Measurements from ENCODE around the gene ARL6.

Gene ARL6

GRCh38 chr3:97764407-97765238 is at the start of gene ARL6:
Gene ARL6, plus strand, starts transcription at chr3:97764758. Its CDS starts 3,350 bp downstream, at chr3:97768108.
- H3K36me3 ChIP-seq (replicated peaks): no peaks in the 10 kb centered on the region
- peak within 1 kb of the TSS; percentile 55 for H3K4me3 ChIP-seq
- in situ Hi-C loops (cut with MboI; ENCODE audit: low sequenced_read_pairs): no loop called here
- peak; percentile 91 for DNase-seq (ENCODE audit: low spot score in 2 of 2)
- H3K27me3 ChIP-seq (ENCODE audit: low read depth): no peaks in the 10 kb centered on the region
- H3K4me1 ChIP-seq: peaks cover 12% of the 10 kb centered on the region
- no peaks in the 10 kb centered on the region for H3K9me3 ChIP-seq

GRCh38 chr3:97719156-97719821 is 45.3 kb upstream of the ARL6 start:
- Histone ChIP-seq H3K36me3 (replicated peaks) (no peaks in the 10 kb centered on the region), H3K27me3 (ENCODE audit: low read depth) (no peaks in the 10 kb centered on the region), H3K9me3 (no peaks in the 10 kb centered on the region), H3K4me1 (no peaks in the 10 kb centered on the region), H3K4me3 (no peak overlapping the region)
- in situ Hi-C loops (cut with MboI; ENCODE audit: low sequenced_read_pairs): loop anchor here (25.0 kb wide), 1 partner anchor 857 kb away; no protein-coding TSS in a partner anchor
- peak; percentile 68 to 83 for DNase-seq (ENCODE audit: low spot score in 2 of 2)

- DNase-seq (ENCODE audit: low spot score in 2 of 2): no peak
- Histone ChIP-seq H3K27me3 (ENCODE audit: low read depth) (no peaks in the 10 kb centered on the region), H3K9me3 (no peaks in the 10 kb centered on the region), H3K4me3 (no peak overlapping the region), H3K36me3 (replicated peaks) (no peaks in the 10 kb centered on the region), H3K4me1 (no peaks in the 10 kb centered on the region)
- in situ Hi-C loops (cut with MboI; ENCODE audit: low sequenced_read_pairs): loop anchor here (25.0 kb wide), 1 partner anchor 858 kb away; no protein-coding TSS in a partner anchor
These were observed 44.1 kb upstream of the ARL6 start for GRCh38 chr3:97720417-97720816.

- in situ Hi-C loops (cut with MboI; ENCODE audit: low sequenced_read_pairs): loop anchor here (25.0 kb wide), 1 partner anchor 859 kb away; no protein-coding TSS in a partner anchor
- DNase-seq (ENCODE audit: low spot score in 2 of 2): no peak
- no peaks in the 10 kb centered on the region for H3K9me3 ChIP-seq
- no peak overlapping the region for H3K4me3 ChIP-seq
- no peaks in the 10 kb centered on the region for H3K27me3 ChIP-seq (ENCODE audit: low read depth)
- H3K4me1 ChIP-seq: no peaks in the 10 kb centered on the region
- H3K36me3 ChIP-seq (replicated peaks): no peaks in the 10 kb centered on the region
These were observed 43.1 kb upstream of the ARL6 start for GRCh38 chr3:97721446-97721845.

- Histone ChIP-seq H3K4me1 (no peaks in the 10 kb centered on the region), H3K9me3 (no peaks in the 10 kb centered on the region), H3K27me3 (ENCODE audit: low read depth) (peaks cover 17% of the 10 kb centered on the region; the same call in 1 of the 2 replicates), H3K4me3 (no peak overlapping the region), H3K36me3 (replicated peaks) (no peaks in the 10 kb centered on the region)
- in situ Hi-C loops (cut with MboI; ENCODE audit: low sequenced_read_pairs): no loop called here
- DNase-seq (ENCODE audit: low spot score in 2 of 2): peak in 1 of 2 experiments; percentile 54
These were observed 27.6 kb upstream of the ARL6 start for GRCh38 chr3:97736928-97737327.

GRCh38 chr3:97738761-97739160 is 25.8 kb upstream of the ARL6 start:
- DNase-seq (ENCODE audit: low spot score in 2 of 2): no peak
- no peaks in the 10 kb centered on the region for H3K36me3 ChIP-seq (replicated peaks)
- in situ Hi-C loops (cut with MboI; ENCODE audit: low sequenced_read_pairs): no loop called here
- H3K4me1 ChIP-seq: no peaks in the 10 kb centered on the region
- H3K27me3 ChIP-seq (ENCODE audit: low read depth): peaks cover 17% of the 10 kb centered on the region; the same call in 1 of the 2 replicates
- no peaks in the 10 kb centered on the region for H3K9me3 ChIP-seq
- no peak overlapping the region for H3K4me3 ChIP-seq

GRCh38 chr3:97742036-97742435 is 22.5 kb upstream of the ARL6 start:
- peaks cover 4% of the 10 kb centered on the region; the same call in 1 of the 2 replicates for H3K27me3 ChIP-seq (ENCODE audit: low read depth)
- H3K4me1 ChIP-seq: no peaks in the 10 kb centered on the region
- no peak overlapping the region for H3K4me3 ChIP-seq
- in situ Hi-C loops (cut with MboI; ENCODE audit: low sequenced_read_pairs): no loop called here
- DNase-seq (ENCODE audit: low spot score in 2 of 2): no peak
- no peaks in the 10 kb centered on the region for H3K36me3 ChIP-seq (replicated peaks)
- H3K9me3 ChIP-seq: no peaks in the 10 kb centered on the region

GRCh38 chr3:97744289-97744688 is 20.3 kb upstream of the ARL6 start:
- H3K4me1 ChIP-seq: no peaks in the 10 kb centered on the region
- no peak for DNase-seq (ENCODE audit: low spot score in 2 of 2)
- in situ Hi-C loops (cut with MboI; ENCODE audit: low sequenced_read_pairs): no loop called here
- H3K27me3 ChIP-seq (ENCODE audit: low read depth): no peaks in the 10 kb centered on the region
- H3K9me3 ChIP-seq: no peaks in the 10 kb centered on the region
- H3K4me3 ChIP-seq: no peak overlapping the region
- no peaks in the 10 kb centered on the region for H3K36me3 ChIP-seq (replicated peaks)

GRCh38 chr3:97763586-97764406 is 762 bp upstream of the ARL6 start:
- in situ Hi-C loops (cut with MboI; ENCODE audit: low sequenced_read_pairs): no loop called here
- DNase-seq (ENCODE audit: low spot score in 2 of 2): peak in 1 of 2 experiments; percentile 59
- peaks cover 12% of the 10 kb centered on the region for H3K4me1 ChIP-seq
- peak overlapping the region; percentile 55 for H3K4me3 ChIP-seq
- no peaks in the 10 kb centered on the region for H3K27me3 ChIP-seq (ENCODE audit: low read depth)
- no peaks in the 10 kb centered on the region for H3K9me3 ChIP-seq
- H3K36me3 ChIP-seq (replicated peaks): no peaks in the 10 kb centered on the region

GRCh38 chr3:97765336-97765735 is 778 bp downstream of the ARL6 start:
- H3K27me3 ChIP-seq (ENCODE audit: low read depth): no peaks in the 10 kb centered on the region

GRCh38 chr3:97772926-97773325 is 8.4 kb downstream of the ARL6 start:
- Histone ChIP-seq H3K36me3 (replicated peaks) (no peaks in the 10 kb centered on the region), H3K9me3 (no peaks in the 10 kb centered on the region), H3K4me1 (no peaks in the 10 kb centered on the region), H3K27me3 (ENCODE audit: low read depth) (no peaks in the 10 kb centered on the region), H3K4me3 (no peak overlapping the region)
- no peak for DNase-seq (ENCODE audit: low spot score in 2 of 2)
- in situ Hi-C loops (cut with MboI; ENCODE audit: low sequenced_read_pairs): no loop called here

More at GRCh38 chr3:97765336-97765735, 778 bp downstream of the ARL6 start:
- in situ Hi-C loops (cut with MboI; ENCODE audit: low sequenced_read_pairs): no loop called here
- Histone ChIP-seq H3K4me1 (peaks cover 12% of the 10 kb centered on the region), H3K36me3 (replicated peaks) (no peaks in the 10 kb centered on the region), H3K4me3 (peak overlapping the region; percentile 55), H3K9me3 (no peaks in the 10 kb centered on the region)
- DNase-seq (ENCODE audit: low spot score in 2 of 2): no peak

- no peak overlapping the region for H3K4me3 ChIP-seq
- in situ Hi-C loops (cut with MboI; ENCODE audit: low sequenced_read_pairs): loop anchor here (25.0 kb wide), 1 partner anchor 559 kb away; no protein-coding TSS in a partner anchor
- H3K9me3 ChIP-seq: no peaks in the 10 kb centered on the region
- no peaks in the 10 kb centered on the region for H3K36me3 ChIP-seq (replicated peaks)
- H3K4me1 ChIP-seq: no peaks in the 10 kb centered on the region
- H3K27me3 ChIP-seq (ENCODE audit: low read depth): no peaks in the 10 kb centered on the region
- no peak for DNase-seq (ENCODE audit: low spot score in 2 of 2)
These were observed 13.6 kb downstream of the ARL6 start for GRCh38 chr3:97778152-97778551.

- Histone ChIP-seq H3K4me1 (no peaks in the 10 kb centered on the region), H3K9me3 (no peaks in the 10 kb centered on the region), H3K27me3 (ENCODE audit: low read depth) (no peaks in the 10 kb centered on the region), H3K4me3 (no peak overlapping the region), H3K36me3 (replicated peaks) (no peaks in the 10 kb centered on the region)
- peak; percentile 15 to 54 for DNase-seq (ENCODE audit: low spot score in 2 of 2)
- in situ Hi-C loops (cut with MboI; ENCODE audit: low sequenced_read_pairs): loop anchor here (5.0 to 25.0 kb wide), 2 partner anchors 234 to 544 kb away; no protein-coding TSS in a partner anchor
These were observed 29.0 kb downstream of the ARL6 start for GRCh38 chr3:97793420-97794019.

All from HAP-1 (cell line).